ENCODE data around the gene STRA6.

STRA6 gene

DNA sequence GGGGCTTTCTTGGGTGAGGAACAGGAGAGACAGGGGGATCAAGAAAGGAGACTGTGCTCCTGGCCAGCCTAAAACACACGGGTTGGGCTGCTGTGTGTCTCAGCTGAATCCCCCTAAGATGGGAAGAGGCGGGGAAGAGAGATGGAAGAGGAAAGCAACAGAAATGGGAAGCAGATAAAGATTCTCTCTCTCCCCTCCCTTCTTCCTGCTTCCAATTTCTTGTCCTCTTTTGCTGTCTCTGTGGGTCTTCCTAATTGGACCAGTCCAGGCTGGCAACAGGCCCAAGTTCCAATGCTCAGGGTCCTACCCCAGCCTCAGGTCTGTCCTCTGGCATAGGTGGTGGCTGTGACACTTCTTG lies 65.1 kb downstream of the STRA6 start:
- no peak for DNase-seq (ENCODE audit: low read depth in 2 of 2)

GRCh38 chr15:74136814-74137536 lies 65.6 kb downstream of the STRA6 start:
- peak; percentile 28 to 59 for DNase-seq (ENCODE audit: low read depth in 2 of 2)
- TF ChIP-seq, protein P1, sequence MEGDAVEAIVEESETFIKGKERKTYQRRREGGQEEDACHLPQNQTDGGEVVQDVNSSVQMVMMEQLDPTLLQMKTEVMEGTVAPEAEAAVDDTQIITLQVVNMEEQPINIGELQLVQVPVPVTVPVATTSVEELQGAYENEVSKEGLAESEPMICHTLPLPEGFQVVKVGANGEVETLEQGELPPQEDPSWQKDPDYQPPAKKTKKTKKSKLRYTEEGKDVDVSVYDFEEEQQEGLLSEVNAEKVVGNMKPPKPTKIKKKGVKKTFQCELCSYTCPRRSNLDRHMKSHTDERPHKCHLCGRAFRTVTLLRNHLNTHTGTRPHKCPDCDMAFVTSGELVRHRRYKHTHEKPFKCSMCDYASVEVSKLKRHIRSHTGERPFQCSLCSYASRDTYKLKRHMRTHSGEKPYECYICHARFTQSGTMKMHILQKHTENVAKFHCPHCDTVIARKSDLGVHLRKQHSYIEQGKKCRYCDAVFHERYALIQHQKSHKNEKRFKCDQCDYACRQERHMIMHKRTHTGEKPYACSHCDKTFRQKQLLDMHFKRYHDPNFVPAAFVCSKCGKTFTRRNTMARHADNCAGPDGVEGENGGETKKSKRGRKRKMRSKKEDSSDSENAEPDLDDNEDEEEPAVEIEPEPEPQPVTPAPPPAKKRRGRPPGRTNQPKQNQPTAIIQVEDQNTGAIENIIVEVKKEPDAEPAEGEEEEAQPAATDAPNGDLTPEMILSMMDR (IDR thresholded peaks at IDR 0.05; ENCODE audit: low read depth, low read length): no peak
- H3K4me3 ChIP-seq (replicated peaks in 1 of 2; ENCODE audit: low read depth in 2 of 2, low read length in 2 of 2): peak overlapping the region; percentile 28 to 45

More for the DNA sequence above, 65.1 kb downstream of the STRA6 start:
- TF ChIP-seq, protein P1 (IDR thresholded peaks at IDR 0.05; ENCODE audit: low read depth, low read length): no peak
- no peak overlapping the region for H3K4me3 ChIP-seq (replicated peaks in 1 of 2; ENCODE audit: low read depth in 2 of 2, low read length in 2 of 2)

DNA sequence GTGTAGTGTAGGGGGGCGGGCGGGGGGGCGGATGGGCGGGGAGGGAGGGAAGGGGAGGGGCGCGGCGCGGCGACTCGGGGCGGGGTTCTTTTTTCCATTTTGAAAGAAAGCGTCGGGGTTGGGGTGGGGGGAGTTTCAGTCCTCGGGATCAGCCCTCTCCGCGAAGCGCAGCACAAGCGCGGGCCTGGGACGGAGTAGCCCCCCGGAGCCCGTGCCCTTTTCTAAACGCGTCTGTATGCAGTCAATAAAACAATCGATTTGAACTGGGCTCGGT lies 66.1 kb downstream of the STRA6 start:
- DNase-seq (ENCODE audit: low read depth in 2 of 2): no peak
- TF ChIP-seq, protein P1 (IDR thresholded peaks at IDR 0.05; ENCODE audit: low read depth, low read length): no peak
- peak overlapping the region; percentile 28 to 45 for H3K4me3 ChIP-seq (replicated peaks in 1 of 2; ENCODE audit: low read depth in 2 of 2, low read length in 2 of 2)

GRCh38 chr15:74135041-74135565 lies 67.5 kb downstream of the STRA6 start:
- DNase-seq (ENCODE audit: low read depth in 2 of 2): no peak
- TF ChIP-seq, protein P1 (IDR thresholded peaks at IDR 0.05; ENCODE audit: low read depth, low read length): no peak
- H3K4me3 ChIP-seq (replicated peaks in 1 of 2; ENCODE audit: low read depth in 2 of 2, low read length in 2 of 2): no peak overlapping the region

DNA sequence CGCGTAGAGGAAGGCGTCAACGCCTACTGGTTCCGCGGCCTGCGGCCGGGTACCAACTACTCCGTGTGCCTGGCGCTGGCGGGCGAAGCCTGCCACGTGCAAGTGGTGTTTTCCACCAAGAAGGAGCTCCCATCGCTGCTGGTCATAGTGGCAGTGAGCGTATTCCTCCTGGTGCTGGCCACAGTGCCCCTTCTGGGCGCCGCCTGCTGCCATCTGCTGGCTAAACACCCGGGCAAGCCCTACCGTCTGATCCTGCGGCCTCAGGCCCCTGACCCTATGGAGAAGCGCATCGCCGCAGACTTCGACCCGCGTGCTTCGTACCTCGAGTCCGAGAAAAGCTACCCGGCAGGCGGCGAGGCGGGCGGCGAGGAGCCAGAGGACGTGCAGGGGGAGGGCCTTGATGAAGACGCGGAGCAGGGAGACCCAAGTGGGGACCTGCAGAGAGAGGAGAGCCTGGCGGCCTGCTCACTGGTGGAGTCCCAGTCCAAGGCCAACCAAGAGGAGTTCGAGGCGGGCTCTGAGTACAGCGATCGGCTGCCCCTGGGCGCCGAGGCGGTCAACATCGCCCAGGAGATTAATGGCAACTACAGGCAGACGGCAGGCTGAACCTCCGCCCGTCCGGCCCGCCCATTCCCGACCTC lies 68.1 kb downstream of the STRA6 start:
- H3K4me3 ChIP-seq (replicated peaks in 1 of 2; ENCODE audit: low read depth in 2 of 2, low read length in 2 of 2): no peak overlapping the region
- TF ChIP-seq, protein P1 (IDR thresholded peaks at IDR 0.05; ENCODE audit: low read depth, low read length): peak; percentile 43
- DNase-seq (ENCODE audit: low read depth in 2 of 2): peak in 1 of 2 donors; percentile 31

GRCh38 chr15:74133694-74134386 lies 68.7 kb downstream of the STRA6 start:
- no peak for DNase-seq (ENCODE audit: low read depth in 2 of 2)
- TF ChIP-seq, protein P1 (IDR thresholded peaks at IDR 0.05; ENCODE audit: low read depth, low read length): no peak
- H3K4me3 ChIP-seq (replicated peaks in 1 of 2; ENCODE audit: low read depth in 2 of 2, low read length in 2 of 2): no peak overlapping the region

Measured in cardiac fibroblast (primary cell).